GM21447 (cell line): Measurements from ENCODE around the gene AKIP1.
"Not testable (repeated sequence)": the region's sequence is repeated elsewhere in the genome, so short reads cannot be mapped to it uniquely, and the experiment has no call there.

Experiments
- ATAC-seq: cut with Tn5 transposase; IDR thresholded peaks from one replicate; pipeline ENCODE4 v1.9.1; 2021; ENCODE audit not compliant: unreplicated experiment

The AKIP1 gene

DNA sequence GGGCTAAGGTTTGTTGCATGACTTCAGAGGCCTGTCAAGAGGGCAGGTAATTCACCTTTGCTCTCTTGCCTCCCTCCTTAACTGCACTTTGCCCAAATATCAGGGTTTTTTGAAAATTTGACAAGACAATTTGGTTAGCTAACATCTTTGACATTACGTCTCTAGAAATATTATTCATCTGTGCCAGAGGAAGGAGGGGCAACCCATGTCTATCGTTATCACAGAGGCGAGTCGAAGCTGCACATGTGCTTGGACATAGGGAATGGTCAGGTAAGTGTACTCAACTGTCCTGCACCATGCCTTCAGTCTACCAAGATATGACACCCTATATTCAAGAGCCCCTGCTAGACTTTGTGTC, 3.7 kb downstream of the AKIP1 start:
- ATAC-seq, result no peak

DNA sequence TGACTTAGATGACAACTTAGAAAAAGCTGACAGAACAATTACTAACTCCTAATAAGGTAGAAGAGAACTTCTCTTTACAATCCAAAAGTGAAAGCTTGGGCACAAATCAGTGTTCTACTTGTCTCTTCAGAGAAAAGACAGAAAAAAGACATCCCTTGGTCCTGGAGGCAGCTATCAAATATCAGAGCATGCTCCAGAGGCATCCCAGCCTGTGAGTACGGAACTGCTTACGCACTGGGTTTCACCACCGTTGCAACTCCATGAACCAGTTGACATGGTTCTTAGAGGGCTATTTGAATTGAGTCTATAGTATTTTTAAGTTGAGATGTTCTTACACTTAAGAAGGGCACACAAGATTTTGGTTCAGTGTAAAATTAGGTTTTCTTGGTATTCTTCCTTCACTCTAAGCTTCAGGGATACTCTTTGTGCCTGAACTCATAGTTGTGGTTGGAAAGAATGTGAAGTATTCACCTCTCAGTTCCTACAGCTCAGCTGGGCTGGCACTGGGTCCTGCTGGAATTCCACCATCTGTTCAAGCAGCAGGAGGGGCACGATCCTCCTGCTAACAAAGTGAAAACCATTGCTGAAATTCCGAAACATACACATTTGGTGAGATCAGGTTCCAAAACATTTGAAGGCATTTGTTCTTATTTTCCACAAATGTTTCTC, 6.3 kb downstream of the AKIP1 start:
- no peak for ATAC-seq

DNA sequence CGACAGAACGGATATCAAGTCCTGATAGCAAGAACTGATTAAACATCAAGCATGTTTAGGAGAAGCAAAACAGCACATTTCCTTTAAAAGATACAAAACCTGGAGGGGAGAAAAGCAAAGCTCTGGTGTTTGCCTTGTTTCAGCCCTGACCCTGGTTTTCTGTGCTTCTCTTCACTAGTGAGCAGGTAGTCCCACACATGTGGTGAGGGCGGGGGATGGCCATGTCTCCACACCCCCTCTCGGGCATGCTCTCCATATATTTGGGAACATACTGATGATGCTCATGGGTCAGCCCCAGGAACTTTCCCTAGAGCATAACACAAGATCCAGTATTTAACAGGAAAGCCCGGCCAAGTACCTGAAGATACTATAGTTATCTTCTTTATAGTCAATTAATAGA, 11.7 kb downstream of the AKIP1 start:
- no peak for ATAC-seq

DNA sequence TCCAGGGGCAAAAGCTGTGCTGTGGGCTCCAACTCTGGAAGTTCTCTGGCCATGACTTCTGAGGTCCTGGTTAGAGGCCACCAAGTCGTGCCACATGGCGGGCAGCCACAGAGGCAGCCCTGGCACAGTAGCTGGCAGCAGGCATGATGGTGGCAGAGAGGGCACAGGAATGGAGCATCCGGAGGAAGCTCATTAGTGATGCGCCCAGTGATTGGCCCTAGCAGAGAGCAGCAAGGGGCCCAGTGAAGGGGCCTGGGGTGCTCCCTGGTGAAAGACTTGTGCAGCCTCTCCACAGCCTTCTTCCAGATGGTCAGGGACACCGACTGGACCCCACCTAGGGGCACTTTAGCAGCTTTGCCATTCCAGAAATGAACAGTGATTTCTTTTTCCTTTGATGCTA, 14.7 kb downstream of the AKIP1 start:
- no peak for ATAC-seq

DNA sequence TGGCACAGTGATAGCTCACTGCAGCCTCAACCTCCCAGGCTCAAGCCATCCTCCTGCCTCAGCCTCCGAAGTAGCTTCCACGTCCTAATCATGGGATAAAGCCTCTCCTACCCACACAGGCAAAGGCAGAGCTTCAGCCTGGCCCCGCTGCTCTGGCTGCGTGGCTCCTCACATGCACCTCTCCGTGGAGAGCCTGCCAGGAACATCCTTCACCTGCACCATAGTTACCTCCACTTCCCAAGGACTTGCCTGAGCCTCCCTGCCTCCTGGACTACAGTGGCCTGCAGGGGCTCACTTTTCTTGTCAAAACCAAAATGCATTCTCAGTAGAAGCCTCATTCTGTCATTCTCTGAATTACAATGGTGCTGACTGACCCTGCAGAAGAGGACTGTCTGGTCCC, 15.2 kb downstream of the AKIP1 start:
- ATAC-seq, result no peak

DNA sequence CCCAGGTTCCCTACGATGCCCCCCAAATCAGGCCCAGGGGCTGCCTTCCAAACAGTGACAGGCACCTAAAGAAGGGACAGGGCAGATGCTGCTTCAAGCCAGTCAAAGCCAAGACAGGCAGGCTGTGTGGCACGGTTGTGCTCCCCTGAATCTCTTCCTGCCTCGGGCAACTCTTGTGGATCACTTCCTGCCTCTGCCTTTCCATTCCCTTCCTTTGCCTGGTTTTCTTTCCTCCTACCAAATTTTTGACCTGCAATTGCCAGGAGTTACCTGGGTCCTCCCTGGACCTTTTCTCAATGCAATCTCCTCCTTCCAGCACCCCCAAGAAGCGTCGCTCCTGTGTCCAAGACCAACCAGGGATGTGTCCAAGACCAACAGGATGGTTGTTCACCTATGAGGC, 16.2 kb downstream of the AKIP1 start:
- no peak for ATAC-seq

DNA sequence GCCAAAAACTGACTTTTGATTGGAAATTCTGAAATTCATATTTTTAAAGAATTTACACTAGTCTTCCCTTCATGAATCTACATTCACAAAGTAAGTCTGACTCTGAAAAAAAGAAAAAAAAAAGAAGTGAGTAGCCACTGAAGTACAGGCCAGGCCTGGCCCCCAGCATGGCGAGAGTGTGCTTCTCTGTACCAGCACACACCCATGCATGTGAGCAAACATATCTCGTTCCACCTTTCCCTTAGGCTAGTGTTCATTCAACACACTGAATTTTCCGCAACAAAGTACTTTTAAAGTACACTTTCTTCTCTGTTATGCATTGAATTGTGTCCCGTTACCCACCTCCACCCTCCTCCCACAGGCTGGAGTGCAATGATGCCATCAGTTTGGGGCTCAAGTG, 17.2 kb downstream of the AKIP1 start:
- ATAC-seq, result no peak

DNA sequence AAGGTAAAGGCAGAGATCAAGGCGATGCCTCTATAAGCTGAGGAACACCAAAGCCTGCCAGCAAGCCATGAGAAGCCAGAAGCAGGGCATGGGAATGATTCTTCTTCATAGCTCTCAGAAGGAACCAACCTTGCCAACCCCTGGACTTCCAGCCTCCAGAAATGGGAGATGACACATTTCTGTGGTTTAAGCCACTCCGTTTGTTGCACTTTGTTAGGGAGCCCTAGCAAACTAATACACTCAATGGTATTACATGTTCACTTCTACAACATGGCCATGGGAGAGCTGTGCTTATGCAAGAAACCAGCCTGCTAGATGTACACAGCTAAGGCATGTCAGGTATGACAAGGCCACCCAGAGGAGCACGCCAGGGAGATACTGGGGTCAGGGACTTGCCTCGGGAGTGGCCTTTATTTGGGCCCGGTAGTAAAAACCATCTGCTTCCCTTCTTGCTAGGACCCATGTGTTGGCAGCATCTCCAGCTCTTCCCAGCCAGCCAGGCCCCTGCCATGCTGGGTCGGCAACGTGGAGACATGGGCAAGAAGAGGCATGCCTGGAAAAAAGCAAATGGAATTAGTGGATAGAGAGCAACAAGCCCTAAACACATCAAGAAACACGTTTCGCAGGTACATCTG, 18.1 kb downstream of the AKIP1 start:
- ATAC-seq, result no peak

DNA sequence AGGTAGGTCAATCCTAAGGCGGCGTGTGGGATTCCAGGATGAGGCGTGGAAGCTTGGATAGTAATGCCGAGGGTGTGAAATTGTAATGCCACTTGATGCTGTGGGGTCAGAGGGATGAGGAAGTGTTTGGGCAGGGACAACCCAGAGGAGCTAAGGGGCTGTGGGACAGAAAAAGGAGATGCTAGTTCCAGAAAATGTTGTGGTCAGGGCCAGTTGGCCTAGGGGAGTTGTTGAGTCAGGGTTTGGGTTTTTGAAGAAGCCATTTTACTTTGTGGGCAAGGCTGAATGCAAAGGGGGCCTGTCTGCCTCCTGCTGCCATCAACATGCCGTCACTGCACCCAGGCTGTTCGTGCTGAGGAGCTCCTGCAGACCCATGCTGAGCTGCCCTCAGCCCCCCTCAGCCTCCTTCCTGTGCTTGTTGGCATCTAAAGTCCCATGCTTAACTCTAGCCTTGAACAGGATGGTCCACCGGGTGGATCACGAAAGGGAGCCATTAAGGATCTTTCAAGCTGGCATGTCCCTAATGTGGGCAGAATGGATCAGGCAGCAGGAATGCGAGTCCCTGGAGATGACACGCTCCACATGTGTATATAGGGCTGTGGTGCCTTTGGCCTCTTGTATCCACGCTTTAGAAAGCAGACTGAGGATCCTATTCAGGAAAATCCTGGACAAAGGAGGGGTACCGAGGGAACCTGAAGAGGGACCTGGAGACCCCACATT, 19.6 kb downstream of the AKIP1 start:
- ATAC-seq, result no peak

DNA sequence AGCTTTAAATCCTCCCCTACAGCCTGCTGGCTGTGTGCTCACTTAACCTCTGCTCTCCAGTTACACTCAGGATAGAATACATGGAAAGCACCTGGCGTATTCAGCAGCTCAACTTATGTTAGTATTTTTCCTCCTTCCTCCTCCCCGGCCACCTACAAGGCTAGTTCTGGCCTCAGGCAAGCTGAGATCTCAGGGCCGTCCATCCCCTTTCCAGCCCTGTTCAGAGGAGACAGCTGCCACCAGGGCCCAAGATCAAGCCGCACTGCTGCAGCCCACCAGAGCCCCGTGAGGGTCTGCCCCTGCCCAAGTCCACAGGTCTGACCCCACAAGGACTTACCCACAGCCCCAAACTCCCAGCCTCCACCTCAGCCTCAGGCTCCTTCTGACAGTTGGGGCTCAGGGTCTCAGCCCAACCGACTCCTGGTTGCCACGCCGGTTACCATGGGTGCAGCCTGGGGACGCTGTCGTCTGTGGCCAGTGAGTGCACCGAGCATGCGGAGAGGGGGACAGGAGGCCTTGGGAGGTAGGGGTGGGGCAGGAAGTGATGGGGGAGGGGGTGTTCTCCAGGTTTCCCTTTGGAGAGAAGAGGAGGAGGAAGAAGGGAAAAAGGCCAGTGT, 21.7 kb downstream of the AKIP1 start, which contains the start of gene C11orf16:
TSS of gene C11orf16 (minus strand) at position 384 of the 617 bp plus-strand sequence. CDS start 639 bp downstream, outside the sequence.
- ATAC-seq, result no peak

DNA sequence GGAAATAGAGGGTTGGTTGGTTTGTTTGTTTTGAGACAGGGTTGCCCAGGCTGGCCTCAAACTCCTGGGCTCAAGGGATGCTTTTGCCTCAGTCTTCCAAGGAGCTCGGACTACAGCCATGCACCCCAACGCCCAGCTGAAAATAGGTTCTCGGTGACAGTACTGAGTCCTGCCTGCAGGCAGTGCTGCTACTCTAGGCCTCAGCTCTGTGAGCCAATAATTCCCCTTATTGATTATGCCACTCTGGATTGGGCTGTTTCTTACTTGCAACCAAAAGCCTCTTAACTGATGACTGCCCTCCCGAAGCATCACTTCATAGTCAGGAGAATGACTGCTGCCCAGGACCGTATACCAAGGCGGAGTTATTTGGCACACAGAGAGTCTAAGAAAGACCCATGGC, 22.9 kb downstream of the AKIP1 start:
- no peak for ATAC-seq

DNA sequence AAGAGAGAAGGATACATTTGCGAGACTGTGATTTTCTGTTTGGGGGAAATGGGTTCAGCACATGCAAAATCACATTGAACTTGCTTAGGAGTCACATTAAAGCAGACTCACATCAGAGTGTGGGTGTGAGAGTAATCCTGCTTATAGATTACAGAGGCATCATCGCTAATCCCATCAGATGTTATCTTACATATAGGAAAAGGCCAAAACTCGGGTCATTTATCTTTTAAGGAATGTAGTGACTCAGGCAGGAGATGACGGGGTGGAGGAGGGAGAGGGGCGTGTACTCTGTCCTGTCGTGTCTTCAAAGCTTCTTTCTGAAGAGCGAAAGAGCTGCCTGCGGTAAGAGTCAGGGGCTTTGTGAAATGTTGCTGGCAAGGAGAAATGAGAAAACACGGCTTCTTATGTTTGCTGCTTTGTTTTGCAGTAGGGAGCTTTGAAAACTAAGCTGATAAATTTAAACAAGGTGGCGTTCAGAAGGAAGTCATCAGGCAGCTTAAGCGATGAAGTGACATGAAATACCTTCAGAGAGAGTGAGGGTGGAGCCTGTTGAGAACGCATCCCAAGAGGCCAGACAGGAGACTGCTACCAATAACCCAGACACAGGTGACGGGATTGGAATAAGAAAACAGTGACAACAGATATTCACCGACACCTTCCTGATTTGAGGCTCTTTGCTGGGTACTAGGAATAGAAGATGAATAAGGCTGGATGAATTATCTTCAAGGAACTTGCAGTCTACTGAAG, 23.9 kb downstream of the AKIP1 start:
- ATAC-seq, result no peak

DNA sequence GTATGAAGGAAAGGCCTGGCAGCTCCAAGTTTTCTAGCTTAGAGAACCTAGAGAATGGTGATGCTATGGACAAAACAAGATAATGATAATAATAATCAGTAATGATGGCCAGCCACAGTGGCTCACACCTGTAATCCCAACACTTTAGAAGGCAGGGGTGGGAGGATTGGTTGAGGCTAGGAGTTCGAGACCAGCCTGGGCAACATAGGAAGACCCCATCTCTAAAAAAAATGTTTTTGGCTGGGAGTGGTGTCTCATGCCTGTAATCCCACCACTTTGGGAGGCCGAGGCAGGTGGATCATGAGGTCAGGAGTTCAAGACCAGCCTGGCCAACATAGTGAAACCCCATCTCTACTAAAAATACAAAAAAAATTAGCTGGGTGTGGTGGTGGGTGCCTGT, 24.8 kb downstream of the AKIP1 start:
- ATAC-seq, result not testable (repeated sequence)

DNA sequence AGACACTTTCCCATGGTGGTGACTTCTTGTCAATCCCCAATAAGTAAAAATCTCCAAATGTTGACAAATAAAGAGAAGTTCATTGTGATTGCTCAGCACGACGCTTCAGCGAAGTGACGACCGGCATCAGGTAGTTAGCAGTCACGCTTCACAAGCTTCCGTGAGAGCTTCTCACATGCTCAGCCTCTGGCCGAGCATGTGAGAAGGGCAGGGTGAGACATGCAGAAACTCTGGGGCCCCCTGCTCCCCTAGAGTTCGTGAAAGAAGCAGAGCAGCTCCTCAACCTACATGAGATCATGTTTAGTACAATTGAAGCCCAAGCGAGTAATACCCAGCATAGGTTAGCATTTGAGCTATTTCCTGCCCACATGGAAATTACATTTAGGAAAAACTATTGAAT, 26.2 kb downstream of the AKIP1 start:
- no peak for ATAC-seq

DNA sequence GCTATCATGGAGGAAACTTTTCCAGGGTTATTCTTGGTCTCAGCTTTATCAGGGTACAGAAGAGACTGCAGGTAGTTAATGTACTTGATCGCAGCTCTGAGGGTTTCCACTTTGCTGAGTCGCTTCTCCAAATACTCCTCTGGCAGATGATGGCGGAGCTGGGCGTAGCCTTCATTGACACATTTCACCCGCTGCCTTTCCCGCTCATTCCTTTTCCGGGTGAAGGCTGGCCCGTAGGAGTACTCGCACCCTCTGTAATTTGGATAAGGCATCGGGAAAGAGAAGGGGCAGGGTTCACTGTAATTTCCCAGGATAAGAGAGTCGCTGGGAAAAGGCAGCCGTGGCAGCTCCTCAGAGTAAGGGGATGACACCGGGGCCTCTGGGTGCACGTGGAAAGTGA, 26.7 kb downstream of the AKIP1 start:
- ATAC-seq, result no peak

DNA sequence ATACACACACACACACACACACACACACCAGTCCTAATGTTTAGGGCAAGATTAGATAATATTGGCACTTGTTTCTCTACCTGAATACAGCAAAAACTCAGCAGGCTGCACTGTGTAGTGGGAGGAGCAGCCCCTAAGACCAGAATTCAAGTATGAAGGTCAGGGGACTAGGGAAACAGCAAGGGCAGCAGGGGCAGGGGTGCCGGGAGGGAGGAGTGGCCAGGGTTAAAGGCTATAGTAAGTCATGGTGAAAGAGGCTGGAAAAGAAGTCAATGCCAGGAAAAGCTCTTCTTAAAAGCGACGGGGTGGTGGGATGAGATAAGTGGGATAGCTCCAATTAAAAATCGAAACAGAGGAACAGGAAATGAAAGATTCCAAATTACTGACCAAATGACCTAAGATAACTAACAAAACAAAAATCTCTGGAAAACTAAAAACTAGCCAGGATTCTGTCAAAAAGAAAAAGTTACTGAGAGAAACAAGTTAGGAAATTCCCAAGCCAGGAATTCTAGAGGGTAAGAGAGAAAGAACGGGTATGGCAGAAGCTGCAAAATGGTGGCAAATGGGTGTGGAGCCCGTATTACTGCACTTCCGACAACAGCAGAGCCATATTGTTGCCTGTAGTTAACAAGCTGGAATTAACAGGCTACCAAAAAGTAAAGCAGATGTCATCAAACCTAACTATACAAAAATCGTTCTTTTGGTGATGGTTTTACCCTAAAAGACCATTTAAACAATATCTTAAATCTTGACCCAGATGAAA, 30.5 kb downstream of the AKIP1 start:
- ATAC-seq, result no peak

DNA sequence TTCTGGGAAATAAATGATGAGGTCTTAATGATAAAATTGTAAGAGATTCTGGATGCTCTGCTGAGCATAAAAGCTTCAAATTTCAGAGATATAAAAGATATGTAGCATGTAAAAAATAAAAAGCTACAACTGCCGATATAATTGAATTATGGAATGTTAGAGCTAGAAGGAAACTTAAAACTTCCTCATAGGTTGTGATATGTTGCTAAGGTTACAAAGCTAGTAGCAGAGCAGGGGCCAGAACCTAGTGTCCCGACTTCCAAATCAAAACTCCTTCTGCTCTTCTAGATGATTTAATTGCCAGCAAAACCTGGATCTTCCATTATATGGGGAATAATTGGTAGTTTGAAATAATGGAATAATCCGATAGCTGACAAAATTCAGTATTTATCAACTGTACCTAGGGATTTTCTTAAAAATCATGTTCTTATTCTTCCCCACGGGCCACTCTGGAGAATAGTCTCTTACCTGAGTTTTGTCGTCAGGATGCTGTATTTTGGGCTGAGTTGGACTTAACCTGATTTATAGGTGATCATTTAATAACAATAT, 31.6 kb downstream of the AKIP1 start, which contains the start of gene ASCL3:
TSS of gene ASCL3 (minus strand) at position 499 of the 549 bp plus-strand sequence. CDS start 4,855 bp downstream, outside the sequence.
- ATAC-seq, result no peak

DNA sequence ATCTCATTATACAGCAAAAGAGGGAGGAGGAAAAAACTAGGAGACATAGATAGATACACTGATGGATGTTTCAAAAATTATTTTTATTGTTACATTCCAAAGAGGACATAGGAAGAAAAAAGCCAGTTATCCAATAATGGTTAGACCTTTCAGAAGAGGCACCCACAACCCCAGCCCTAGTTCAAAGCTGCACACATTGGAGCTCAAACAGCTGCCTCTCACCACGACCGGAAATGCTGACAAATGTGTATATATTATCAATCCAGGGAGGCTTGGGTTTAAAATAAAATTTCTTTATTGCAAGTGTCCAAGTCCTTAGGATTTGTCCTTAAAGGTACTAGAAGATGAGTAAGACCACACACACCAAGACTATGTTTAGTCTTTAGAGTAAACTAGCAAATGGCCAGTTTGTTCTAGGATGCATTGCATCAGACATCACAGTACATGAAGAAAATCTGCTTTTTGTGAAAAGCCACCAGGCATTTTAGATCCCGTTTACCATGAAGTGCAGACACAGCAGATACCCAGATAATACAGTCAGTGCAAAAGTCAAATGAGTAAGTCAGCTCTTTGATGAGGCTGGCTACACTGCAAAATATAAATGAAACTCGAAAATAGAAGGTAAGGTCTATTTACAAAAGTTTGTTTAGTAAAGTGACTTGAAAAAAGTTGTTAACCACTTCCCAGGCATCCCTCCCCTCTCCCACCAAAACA, 36.4 kb downstream of the AKIP1 start:
- no peak for ATAC-seq

DNA sequence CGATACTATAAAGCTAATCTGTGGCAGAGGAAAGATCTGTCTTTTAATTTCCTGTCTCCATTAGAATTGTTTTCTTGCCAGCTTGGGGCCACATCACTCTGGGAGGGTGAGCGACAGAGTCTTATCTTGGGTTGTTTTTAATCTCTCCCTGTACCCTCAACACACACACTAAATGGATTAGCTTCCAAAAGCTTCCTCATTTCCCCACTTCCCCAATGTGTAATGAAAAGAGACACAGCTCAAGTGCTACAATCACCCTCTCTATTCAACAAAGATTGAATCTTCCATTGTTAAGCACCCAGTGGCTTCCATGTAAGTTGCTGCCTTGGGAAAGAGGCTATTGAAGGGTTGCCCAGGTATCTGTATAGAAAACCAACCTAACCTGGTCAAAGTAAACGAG, 37.9 kb downstream of the AKIP1 start:
- no peak for ATAC-seq
